Measurements from ENCODE around the gene SLC9A3. TPM values are rescaled to one million over a fixed set of nuclear protein-coding genes. Genes with fewer than 3 reads are reported as not detected.

SLC9A3 gene
- total RNA-seq, 1 experiment from 2014 or later, result 0.85 TPM

- Histone ChIP-seq H3K79me2 (ENCODE audit: insufficient read depth, low read length) (no peaks in the 10 kb centered on the region), H3K14ac (ENCODE audit: insufficient read depth, low read length) (no peak overlapping the region), H3K56ac (ENCODE audit: insufficient read length, low read depth, low read length) (no peak overlapping the region), H3T11ph (ENCODE audit: low read length) (no peak overlapping the region), H4K8ac (replicated peaks; ENCODE audit: insufficient read length, low read depth, low read length) (no peak overlapping the region), H2BK12ac (ENCODE audit: insufficient read length, low read depth, low read length) (no peak overlapping the region), H2BK120ac (ENCODE audit: low read depth, low read length, poor library complexity, severe bottlenecking) (no peak overlapping the region), H3K27me3 (ENCODE audit: insufficient read depth, low read length) (peaks cover under 1% of the 10 kb centered on the region; the same call in 1 of the 2 replicates), H2BK5ac (ENCODE audit: insufficient read length, low read length) (no peak overlapping the region), H4K91ac (ENCODE audit: insufficient read length, low read depth, low read length) (no peak overlapping the region), H2BK20ac (ENCODE audit: low read depth, low read length, poor library complexity, severe bottlenecking) (no peak overlapping the region), H3K4ac (ENCODE audit: low read depth, low read length) (no peak overlapping the region), H3K23ac (ENCODE audit: insufficient read length, low read depth, low read length) (no peak overlapping the region), H4K20me1 (ENCODE audit: control insufficient read depth, insufficient read depth, insufficient read length) (no peaks in the 10 kb centered on the region), H3K18ac (ENCODE audit: insufficient read length, low read depth, low read length) (no peak overlapping the region), H3K4me2 (ENCODE audit: insufficient read depth, insufficient read length, low read length) (no peak overlapping the region), H3K4me1 (ENCODE audit: insufficient read depth, low read length) (no peaks in the 10 kb centered on the region), H3K9ac (ENCODE audit: extremely low read depth, insufficient read length, low read length) (no peak overlapping the region), H4K5ac (ENCODE audit: insufficient read length, low read depth, low read length) (no peak overlapping the region), H3K79me1 (ENCODE audit: insufficient read depth, low read depth, low read length, poor library complexity, severe bottlenecking) (no peaks in the 10 kb centered on the region), H3K9me3 (ENCODE audit: control insufficient read depth, low read depth, low read length) (no peaks in the 10 kb centered on the region), H3K23me2 (ENCODE audit: insufficient read length, low read depth, low read length, poor library complexity, severe bottlenecking) (no peaks in the 10 kb centered on the region), H2AFZ (ENCODE audit: low read length) (no peak overlapping the region), H3K27ac (ENCODE audit: insufficient read length, low read depth, low read length) (no peak overlapping the region), H2AK5ac (ENCODE audit: insufficient read length, low read length) (no peak overlapping the region), H2BK15ac (ENCODE audit: low read depth, low read length) (no peak overlapping the region)
- DNase-seq, result no peak
- TF ChIP-seq CTCF (conservative IDR thresholded peaks at IDR 0.05), result no peak
- peaks cover 7 to 14% of the 10 kb centered on the region in 2 experiments for H3K4me1 Mint-ChIP-seq
- peaks cover 85% of the 10 kb centered on the region for H3K27me3 Mint-ChIP-seq (ENCODE audit: low read depth)
- H3K4me3 Mint-ChIP-seq, result no peak overlapping the region
- peaks cover 0 to 5% of the 10 kb centered on the region in 2 experiments; a peak in 2 of 5 replicates for H3K9me3 Mint-ChIP-seq
- 100% methylated on average over 4 of the region's 5 CpGs for WGBS (ENCODE audit: extremely low coverage, insufficient read length, low lambda C conversion rate)
- no peak overlapping the region for H3K27ac Mint-ChIP-seq
- no peaks in the 10 kb centered on the region for H3K36me3 Mint-ChIP-seq (ENCODE audit: insufficient read depth in 1 of 3, low read depth in 3 of 3)
Observed at GRCh38 chr5:517535-518100, 6.6 kb downstream of the SLC9A3 start.

All from H9 (cell line).